Activated CD4-positive, alpha-beta T cell treated with anti-CD3 and anti-CD28 coated beads for 36 hours (primary cell): ENCODE data around the gene PRKAG2. TPM values are rescaled to one million over a fixed set of nuclear protein-coding genes. Genes with fewer than 3 reads are reported as not detected.
A peak's percentile ranks its signal among the peaks of the same experiment; 100 is the strongest.

Source experiments
- ATAC-seq: fragments of 200-7000 bp; cut with Tn5 transposase; one replicate; pipeline ENCODE4 v1.10.0; 2021; ENCODE audit warnings: mild to moderate bottlenecking, moderate library complexity
- CTCF ChIA-PET: fragments of 350-600 bp; sonication (Branson Sonifier 250); formaldehyde crosslinking; loops from one replicate; lab custom pipeline; 2021; ENCODE audit warnings: antibody characterized with exemption; lab: Charles Lee
- POLR2A ChIA-PET: fragments of 350-600 bp; sonication (Branson Sonifier 250); formaldehyde crosslinking; loops from one replicate; lab custom pipeline; 2021; ENCODE audit warnings: antibody characterized with exemption, inconsistent platforms; lab: Charles Lee
- DNase-seq: peaks from one replicate; pipeline ENCODE4 v3.0.0-alpha.2; 2020
- H3K27ac Mint-ChIP-seq: one replicate; pipeline ENCODE4 v1.8.0; 2021; ENCODE audit warnings: mixed read lengths
- H3K27me3 Mint-ChIP-seq: one replicate; pipeline ENCODE4 v1.8.0; 2021; ENCODE audit warnings: mixed read lengths
- H3K36me3 Mint-ChIP-seq: one replicate; pipeline ENCODE4 v1.8.0; 2021; ENCODE audit warnings: low read depth, mixed read lengths
- H3K4me1 Mint-ChIP-seq: one replicate; pipeline ENCODE4 v1.8.0; 2021; ENCODE audit warnings: mixed read lengths
- H3K4me3 Mint-ChIP-seq: one replicate; pipeline ENCODE4 v1.8.0; 2021; ENCODE audit warnings: mild to moderate bottlenecking, moderate library complexity, mixed read lengths
- H3K9me3 Mint-ChIP-seq: one replicate; pipeline ENCODE4 v1.8.0; 2021; ENCODE audit warnings: low read depth, mixed read lengths
- intact Hi-C, 2 experiments: fragments of 100-400 bp; cut with DNase I in 1 of 2; cut with micrococcal nuclease in 1 of 2; formaldehyde crosslinking; loops; one replicate each; pipeline versions ENCODE4 v1.14.2 to v1.15.1; 2022 to 2024; cut with DNase I, micrococcal nuclease
- total RNA-seq, 2 experiments: library from RNA; stranded (reverse); gene quantifications; one replicate each; pipeline ENCODE4 v1.2.3, GENCODE V29; 2021

The PRKAG2 gene
- total RNA-seq, 2 experiments from 2014 or later, result 19.6 to 21.5 TPM

GRCh38 chr7:151711906-151712809 lies 164.8 kb downstream of the PRKAG2 start:
- no peak for ATAC-seq
- no peak for DNase-seq
- CTCF ChIA-PET, result no interaction called here

DNA sequence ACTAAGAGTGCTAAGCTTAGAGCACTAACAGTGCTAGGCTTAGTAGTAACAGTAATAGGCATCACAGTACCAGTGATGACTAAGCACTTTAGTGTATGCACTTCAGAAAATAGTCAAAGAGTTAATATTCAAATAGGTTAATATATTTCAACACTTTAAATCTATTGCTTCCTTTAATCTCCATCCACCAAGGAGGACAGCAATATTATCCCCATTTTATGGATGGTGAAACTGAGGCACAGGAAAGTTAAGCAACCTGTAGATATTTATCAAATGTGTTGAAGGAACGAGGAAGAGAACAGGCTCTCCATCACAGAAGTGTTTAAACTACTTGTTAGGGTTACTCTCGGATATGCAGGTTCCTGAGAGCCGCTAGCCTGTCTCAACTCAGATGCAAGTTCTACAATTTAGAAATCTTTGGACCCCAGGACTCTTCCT lies 165.5 kb downstream of the PRKAG2 start:
- H3K4me3 Mint-ChIP-seq, result no peak overlapping the region
- no peak overlapping the region for H3K27ac Mint-ChIP-seq
- DNase-seq (no peak), ATAC-seq (no peak)
- CTCF ChIA-PET, result no interaction called here
- intact Hi-C loops, result no loop called here
- POLR2A ChIA-PET, result no interaction called here
- no peaks in the 10 kb centered on the region for H3K9me3 Mint-ChIP-seq
- H3K36me3 Mint-ChIP-seq, result peaks cover 6% of the 10 kb centered on the region
- peaks cover 4% of the 10 kb centered on the region for H3K4me1 Mint-ChIP-seq
- no peaks in the 10 kb centered on the region for H3K27me3 Mint-ChIP-seq

More at GRCh38 chr7:151711906-151712809, 164.8 kb downstream of the PRKAG2 start:
- Mint-ChIP-seq H3K4me1 (peaks cover 2% of the 10 kb centered on the region), H3K9me3 (no peaks in the 10 kb centered on the region), H3K27me3 (no peaks in the 10 kb centered on the region), H3K27ac (no peak overlapping the region), H3K36me3 (peaks cover 6% of the 10 kb centered on the region), H3K4me3 (no peak overlapping the region)
- POLR2A ChIA-PET, result no interaction called here
- intact Hi-C loops, result no loop called here

DNA sequence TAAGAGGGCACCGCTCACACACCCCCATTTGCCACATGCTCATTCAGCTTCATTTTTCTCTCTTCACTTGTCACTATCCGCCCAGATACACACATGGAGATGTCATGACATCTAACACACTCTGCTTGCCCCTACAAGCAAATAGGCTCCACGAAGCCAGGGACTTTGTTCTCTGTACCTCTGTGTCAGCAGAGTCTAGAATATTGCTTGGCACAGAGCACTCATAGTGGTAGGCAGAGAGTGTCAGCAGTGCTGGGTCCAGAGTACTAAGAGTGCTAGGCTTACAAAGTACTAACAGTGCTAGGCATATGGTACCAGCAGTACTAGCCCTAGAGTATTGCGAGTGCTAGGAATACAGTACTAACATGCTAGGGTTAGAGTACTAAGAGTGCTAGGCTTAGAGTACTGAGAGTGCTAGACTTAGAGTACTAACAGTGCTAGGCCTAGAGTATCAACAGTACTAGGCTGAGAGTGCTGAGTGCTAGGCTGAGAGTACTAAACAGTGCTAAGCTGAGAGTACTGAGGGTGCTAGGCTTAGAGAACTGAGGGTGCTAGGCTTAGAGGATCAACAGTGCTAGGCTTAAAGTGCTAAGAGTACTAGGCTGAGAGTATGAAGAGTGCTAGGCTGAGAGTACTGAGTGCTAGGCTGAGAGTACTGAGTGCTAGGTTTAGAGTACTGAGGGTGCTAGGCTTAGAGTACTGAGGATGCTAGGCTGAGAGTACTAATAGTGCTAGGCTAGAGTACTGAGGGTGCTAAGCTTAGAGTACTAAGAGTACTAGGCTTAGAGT lies 166.1 kb downstream of the PRKAG2 start:
- POLR2A ChIA-PET, result no interaction called here
- Mint-ChIP-seq H3K27me3 (no peaks in the 10 kb centered on the region), H3K36me3 (peaks cover 6% of the 10 kb centered on the region), H3K4me1 (peaks cover 7% of the 10 kb centered on the region), H3K4me3 (no peak overlapping the region), H3K9me3 (no peaks in the 10 kb centered on the region), H3K27ac (no peak overlapping the region)
- DNase-seq, result no peak
- intact Hi-C loops, result no loop called here
- no peak for ATAC-seq
- CTCF ChIA-PET, result no interaction called here

GRCh38 chr7:151710121-151710640 lies 166.7 kb downstream of the PRKAG2 start:
- Mint-ChIP-seq H3K27me3 (no peaks in the 10 kb centered on the region), H3K9me3 (no peaks in the 10 kb centered on the region), H3K4me1 (peaks cover 10% of the 10 kb centered on the region), H3K36me3 (peaks cover 6% of the 10 kb centered on the region), H3K27ac (no peak overlapping the region), H3K4me3 (no peak overlapping the region)
- POLR2A ChIA-PET, result no interaction called here
- DNase-seq (no peak), ATAC-seq (no peak)
- intact Hi-C loops, result no loop called here
- CTCF ChIA-PET, result no interaction called here

DNA sequence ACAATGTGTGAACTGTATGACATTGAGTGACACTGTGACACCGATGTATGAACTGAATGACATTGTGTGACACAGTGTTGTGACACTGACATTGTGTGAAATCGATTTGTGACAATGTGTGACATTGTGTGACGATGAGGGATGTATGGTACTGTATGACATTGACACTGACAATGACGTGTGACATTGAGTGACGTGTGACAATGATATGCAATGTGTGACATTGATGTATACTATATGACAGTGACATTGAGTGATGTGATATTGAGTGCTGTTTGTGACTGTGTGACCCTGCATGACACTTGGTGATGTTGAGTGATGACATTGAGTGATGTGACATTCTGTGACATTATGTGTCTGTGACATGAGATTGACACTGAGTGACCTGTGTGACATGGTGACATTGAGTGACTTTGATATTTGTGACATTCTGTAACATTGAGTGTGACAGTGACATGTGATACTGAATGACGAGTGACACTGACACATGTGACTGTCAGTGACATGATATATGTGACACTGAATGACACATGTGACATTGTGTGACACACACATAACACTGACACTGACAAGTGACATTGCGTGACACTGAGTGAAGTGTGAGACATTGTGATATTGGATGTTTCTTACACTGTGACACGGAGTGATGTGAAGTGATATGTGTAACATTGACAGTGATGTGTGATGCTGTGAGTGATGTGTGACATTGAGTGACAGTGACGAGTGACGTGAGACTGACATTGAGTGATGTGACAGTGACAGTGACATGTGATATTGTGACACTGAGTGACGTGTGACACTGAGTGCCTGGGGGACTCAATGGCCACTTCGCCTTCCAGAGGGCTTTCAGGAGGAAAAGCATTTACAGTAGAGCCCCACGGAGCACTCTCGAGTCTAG lies 167.5 kb downstream of the PRKAG2 start:
- ChIA-PET CTCF (no interaction called here), POLR2A (no interaction called here)
- Mint-ChIP-seq H3K9me3 (no peaks in the 10 kb centered on the region), H3K4me3 (no peak overlapping the region), H3K27ac (no peak overlapping the region), H3K27me3 (no peaks in the 10 kb centered on the region), H3K36me3 (peaks cover 6% of the 10 kb centered on the region), H3K4me1 (peaks cover 10% of the 10 kb centered on the region)
- ATAC-seq (no peak), DNase-seq (no peak)
- intact Hi-C loops, result no loop called here

- DNase-seq (no peak), ATAC-seq (no peak)
- Mint-ChIP-seq H3K4me1 (peaks cover 10% of the 10 kb centered on the region), H3K36me3 (peaks cover 6% of the 10 kb centered on the region), H3K27me3 (no peaks in the 10 kb centered on the region), H3K9me3 (no peaks in the 10 kb centered on the region), H3K4me3 (no peak overlapping the region), H3K27ac (no peak overlapping the region)
- intact Hi-C loops, result no loop called here
- ChIA-PET POLR2A (no interaction called here), CTCF (no interaction called here)
Measured at GRCh38 chr7:151708610-151709009, 168.3 kb downstream of the PRKAG2 start.

- no peaks in the 10 kb centered on the region for H3K9me3 Mint-ChIP-seq
- H3K27ac Mint-ChIP-seq, result no peak overlapping the region
- ChIA-PET POLR2A (no interaction called here), CTCF (interaction anchor here (0.9 kb wide), 1 partner anchor 49 kb away, joined by 3 read pairs; no protein-coding TSS in a partner anchor)
- DNase-seq (no peak), ATAC-seq (no peak)
- peaks cover 6% of the 10 kb centered on the region for H3K36me3 Mint-ChIP-seq
- no peaks in the 10 kb centered on the region for H3K27me3 Mint-ChIP-seq
- intact Hi-C loops, result no loop called here
- H3K4me3 Mint-ChIP-seq, result no peak overlapping the region
- H3K4me1 Mint-ChIP-seq, result peaks cover 10% of the 10 kb centered on the region
Measured at GRCh38 chr7:151707757-151708156, 169.2 kb downstream of the PRKAG2 start.

GRCh38 chr7:151707105-151707469 lies 169.8 kb downstream of the PRKAG2 start:
- Mint-ChIP-seq H3K27ac (no peak overlapping the region), H3K9me3 (no peaks in the 10 kb centered on the region), H3K4me1 (peaks cover 8% of the 10 kb centered on the region), H3K4me3 (no peak overlapping the region), H3K27me3 (no peaks in the 10 kb centered on the region), H3K36me3 (peaks cover 6% of the 10 kb centered on the region)
- no peak for ATAC-seq
- ChIA-PET CTCF (interaction anchor here (0.7 to 0.9 kb wide), 2 partner anchors 8 to 50 kb away, joined by 3 to 4 read pairs; no protein-coding TSS in a partner anchor), POLR2A (no interaction called here)
- DNase-seq, result no peak
- intact Hi-C loops, result no loop called here

- Mint-ChIP-seq H3K27ac (no peak overlapping the region), H3K4me1 (peaks cover 8% of the 10 kb centered on the region), H3K36me3 (peaks cover 6% of the 10 kb centered on the region), H3K9me3 (no peaks in the 10 kb centered on the region), H3K27me3 (no peaks in the 10 kb centered on the region), H3K4me3 (no peak overlapping the region)
- CTCF ChIA-PET, result interaction anchor here (0.6 to 0.9 kb wide), 5 partner anchors 9 to 51 kb away, joined by 3 to 4 read pairs (median 3); no protein-coding TSS in a partner anchor
- intact Hi-C loops, result no loop called here
- no peak for DNase-seq
- no peak for ATAC-seq
- POLR2A ChIA-PET, result no interaction called here
Measured at GRCh38 chr7:151706277-151707104, 170.4 kb downstream of the PRKAG2 start.

DNA sequence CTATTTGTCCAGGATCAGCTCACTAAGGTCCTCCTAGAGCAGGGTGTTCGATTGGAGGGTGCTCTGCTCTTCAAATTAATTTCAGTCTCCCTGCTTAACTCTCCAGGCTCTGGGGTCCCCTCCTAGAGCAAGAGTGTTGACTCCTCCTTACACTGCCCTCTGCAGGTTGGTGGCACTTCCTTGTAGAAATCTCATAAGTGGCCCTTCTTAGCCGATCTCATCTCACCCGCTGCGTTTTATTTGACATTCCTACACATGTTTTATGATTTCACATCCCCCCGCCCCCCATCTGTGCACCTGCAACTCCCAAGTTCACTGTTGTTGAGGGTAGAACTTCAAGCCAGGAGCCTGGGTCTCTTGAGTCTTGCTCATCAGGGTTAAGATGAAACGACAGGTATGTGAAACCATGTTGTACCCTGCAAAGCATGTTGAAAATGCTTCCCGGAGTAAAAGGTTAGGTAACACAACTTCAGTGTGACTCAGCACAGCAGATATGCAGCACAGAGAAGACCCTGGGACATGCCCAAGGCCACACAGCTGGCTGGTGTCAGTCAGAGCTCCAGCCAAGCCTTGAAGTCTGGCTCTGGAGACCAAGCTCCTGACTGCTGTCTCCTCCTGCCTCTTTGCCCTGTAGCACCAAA lies 171.2 kb downstream of the PRKAG2 start:
- no peak overlapping the region for H3K27ac Mint-ChIP-seq

More for the DNA sequence above, 171.2 kb downstream of the PRKAG2 start:
- Mint-ChIP-seq H3K9me3 (no peaks in the 10 kb centered on the region), H3K4me3 (no peak overlapping the region), H3K36me3 (peaks cover 6% of the 10 kb centered on the region), H3K27me3 (no peaks in the 10 kb centered on the region), H3K4me1 (peaks cover 8% of the 10 kb centered on the region)
- ChIA-PET CTCF (interaction anchor here (0.6 to 0.9 kb wide), 5 partner anchors 21 to 165 kb away, joined by 3 read pairs; no protein-coding TSS in a partner anchor), POLR2A (no interaction called here)
- peak; percentile 56 for DNase-seq
- intact Hi-C loops, result loop anchor here in 1 of 2 experiments (2.0 kb wide), 1 partner anchor 73 kb away; no protein-coding TSS in a partner anchor
- peak; percentile 76 for ATAC-seq
